ENCODE results near the gene TCAF1. TPM values are rescaled to one million over a fixed set of nuclear protein-coding genes. Genes with fewer than 3 reads are reported as not detected.
A peak's percentile ranks its signal among the peaks of the same experiment; 100 is the strongest.

The TCAF1 gene
- total and polyA plus RNA-seq, 4 donors = 10.1 to 65.8 (median 24.7) TPM

DNA sequence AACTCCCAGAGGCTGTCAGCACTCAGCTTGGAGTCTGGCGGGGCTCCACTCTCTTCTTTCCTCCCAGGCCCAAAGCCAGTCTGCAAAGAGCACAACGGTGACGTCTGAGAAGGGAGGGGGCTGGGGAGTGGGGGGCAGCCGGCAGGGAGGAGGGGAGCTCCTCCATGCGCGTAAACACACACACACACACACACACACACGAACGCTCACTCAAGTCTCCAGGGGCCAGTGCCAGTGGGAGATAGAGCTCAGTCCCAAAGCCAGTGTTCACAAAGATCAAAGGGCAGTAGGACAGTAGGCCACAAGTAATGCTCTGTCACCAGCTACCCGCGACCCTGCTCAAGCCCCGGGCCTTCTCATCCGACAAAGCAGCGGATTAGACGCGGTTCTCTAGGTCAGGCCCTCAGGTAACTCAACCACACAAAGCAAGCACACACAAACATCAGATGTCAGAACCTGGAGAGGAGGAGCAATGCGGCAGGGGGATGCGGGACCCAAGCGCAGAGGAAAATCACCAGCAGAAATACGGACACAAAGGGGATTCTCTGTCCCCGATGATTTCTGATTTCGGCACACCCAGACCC, 19.9 kb downstream of the TCAF1 start:
- peak; percentile 92 to 95 (median 95) for DNase-seq
- peaks cover 0 to 5% (median 1%) of the 10 kb centered on the region in 4 donors for H3K36me3 ChIP-seq (ENCODE audit: control insufficient read depth in 4 of 4, insufficient read depth in 4 of 4, low read length in 4 of 4)
- H3K27me3 ChIP-seq (ENCODE audit: control insufficient read depth in 3 of 3, insufficient read depth in 3 of 3, low read length in 2 of 3) = no peaks in the 10 kb centered on the region
- H3K4me1 ChIP-seq (ENCODE audit: control insufficient read depth in 5 of 5, insufficient read depth in 5 of 5, low read length in 5 of 5) = peaks cover 0 to 28% (median 8%) of the 10 kb centered on the region in 5 donors
- peak overlapping the region; percentile 62 to 82 for H3K27ac ChIP-seq (ENCODE audit: low read depth in 1 of 2, low read length in 1 of 2)
- no peak for ATAC-seq (ENCODE audit: insufficient read depth, low FRiP score)
- H3K9ac ChIP-seq (ENCODE audit: insufficient read depth in 1 of 2, low read length in 2 of 2) = peak overlapping the region; percentile 78 to 91
- peak overlapping the region; percentile 32 for H3K4me3 ChIP-seq
- no peaks in the 10 kb centered on the region for H3K9me3 ChIP-seq (ENCODE audit: control insufficient read depth in 4 of 4, insufficient read depth in 3 of 4, low read length in 3 of 4)
- WGBS, 2 donors = 7 to 18% methylated on average over 21 of the region's 21 CpGs
- TF ChIP-seq, protein P1, sequence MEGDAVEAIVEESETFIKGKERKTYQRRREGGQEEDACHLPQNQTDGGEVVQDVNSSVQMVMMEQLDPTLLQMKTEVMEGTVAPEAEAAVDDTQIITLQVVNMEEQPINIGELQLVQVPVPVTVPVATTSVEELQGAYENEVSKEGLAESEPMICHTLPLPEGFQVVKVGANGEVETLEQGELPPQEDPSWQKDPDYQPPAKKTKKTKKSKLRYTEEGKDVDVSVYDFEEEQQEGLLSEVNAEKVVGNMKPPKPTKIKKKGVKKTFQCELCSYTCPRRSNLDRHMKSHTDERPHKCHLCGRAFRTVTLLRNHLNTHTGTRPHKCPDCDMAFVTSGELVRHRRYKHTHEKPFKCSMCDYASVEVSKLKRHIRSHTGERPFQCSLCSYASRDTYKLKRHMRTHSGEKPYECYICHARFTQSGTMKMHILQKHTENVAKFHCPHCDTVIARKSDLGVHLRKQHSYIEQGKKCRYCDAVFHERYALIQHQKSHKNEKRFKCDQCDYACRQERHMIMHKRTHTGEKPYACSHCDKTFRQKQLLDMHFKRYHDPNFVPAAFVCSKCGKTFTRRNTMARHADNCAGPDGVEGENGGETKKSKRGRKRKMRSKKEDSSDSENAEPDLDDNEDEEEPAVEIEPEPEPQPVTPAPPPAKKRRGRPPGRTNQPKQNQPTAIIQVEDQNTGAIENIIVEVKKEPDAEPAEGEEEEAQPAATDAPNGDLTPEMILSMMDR (IDR thresholded peaks at IDR 0.05; ENCODE audit: control extremely low read depth, extremely low read depth) = no peak

DNA sequence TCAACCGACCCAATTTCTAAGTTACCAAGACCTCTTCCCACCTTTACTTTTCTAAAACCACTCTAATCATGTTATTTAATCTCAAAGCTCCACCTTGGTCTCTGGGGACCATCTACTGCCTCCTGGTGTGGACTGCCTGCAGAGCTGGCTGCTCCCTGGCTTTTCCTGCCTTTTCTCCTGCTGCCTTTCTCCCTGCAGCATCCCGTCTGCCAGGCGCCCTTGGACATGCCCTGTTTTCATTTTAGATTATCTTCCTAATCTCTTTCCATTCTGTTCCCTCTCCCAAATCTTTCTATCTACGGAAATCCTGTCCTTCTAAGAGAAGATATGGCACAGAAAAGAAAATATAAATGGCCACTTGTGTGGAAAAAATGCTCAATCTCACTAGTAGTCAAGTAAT, 23.1 kb downstream of the TCAF1 start:
- Histone ChIP-seq H3K36me3 (ENCODE audit: control insufficient read depth in 4 of 4, insufficient read depth in 4 of 4, low read length in 4 of 4) (peaks cover 0 to 20% (median 13%) of the 10 kb centered on the region in 4 donors), H3K4me3 (no peak overlapping the region), H3K27me3 (ENCODE audit: control insufficient read depth in 3 of 3, insufficient read depth in 3 of 3, low read length in 2 of 3) (no peaks in the 10 kb centered on the region), H3K27ac (ENCODE audit: low read depth in 1 of 2, low read length in 1 of 2) (no peak overlapping the region), H3K9me3 (ENCODE audit: control insufficient read depth in 4 of 4, insufficient read depth in 3 of 4, low read length in 3 of 4) (no peaks in the 10 kb centered on the region), H3K4me1 (ENCODE audit: control insufficient read depth in 5 of 5, insufficient read depth in 5 of 5, low read length in 5 of 5) (peaks cover 0 to 17% (median 11%) of the 10 kb centered on the region in 5 donors), H3K9ac (ENCODE audit: insufficient read depth in 1 of 2, low read length in 2 of 2) (no peak overlapping the region)
- TF ChIP-seq, protein P1 (IDR thresholded peaks at IDR 0.05; ENCODE audit: control extremely low read depth, extremely low read depth) = no peak
- 63 to 97% methylated on average over 4 of the region's 4 CpGs for WGBS, 2 donors
- DNase-seq (no peak), ATAC-seq (ENCODE audit: insufficient read depth, low FRiP score) (no peak)

GRCh38 chr7:143877098-143877497, 24.9 kb downstream of the TCAF1 start:
- H3K27me3 ChIP-seq (ENCODE audit: control insufficient read depth in 3 of 3, insufficient read depth in 3 of 3, low read length in 2 of 3) = no peaks in the 10 kb centered on the region
- ATAC-seq (ENCODE audit: insufficient read depth, low FRiP score) = no peak

More at GRCh38 chr7:143877098-143877497, 24.9 kb downstream of the TCAF1 start:
- Histone ChIP-seq H3K4me3 (no peak overlapping the region), H3K4me1 (ENCODE audit: control insufficient read depth in 5 of 5, insufficient read depth in 5 of 5, low read length in 5 of 5) (peaks cover 0 to 13% (median 6%) of the 10 kb centered on the region in 5 donors), H3K36me3 (ENCODE audit: control insufficient read depth in 4 of 4, insufficient read depth in 4 of 4, low read length in 4 of 4) (peaks cover 0 to 20% (median 13%) of the 10 kb centered on the region in 4 donors), H3K9me3 (ENCODE audit: control insufficient read depth in 4 of 4, insufficient read depth in 3 of 4, low read length in 3 of 4) (no peaks in the 10 kb centered on the region), H3K27ac (ENCODE audit: low read depth in 1 of 2, low read length in 1 of 2) (no peak overlapping the region), H3K9ac (ENCODE audit: insufficient read depth in 1 of 2, low read length in 2 of 2) (no peak overlapping the region)
- no peak for DNase-seq
- WGBS, 2 donors = 94 to 96% methylated on average over 3 of the region's 3 CpGs
- TF ChIP-seq, protein P1 (IDR thresholded peaks at IDR 0.05; ENCODE audit: control extremely low read depth, extremely low read depth) = no peak

Data from lung (tissue), 12 donors.